Muscle layer of colon (tissue), 2 donors: ENCODE measurements around the gene PMEPA1.

Experiments used
- H3K27ac ChIP-seq: one replicate; pipeline ENCODE4 v1.7.0; 2013; ENCODE audit warnings: low read depth, mild to moderate bottlenecking, low read length, moderate library complexity
- H3K27me3 ChIP-seq, 2 donors: one replicate each; pipeline ENCODE4 v1.7.0; 2013; ENCODE audit warnings: low read length in 2 of 2, mild to moderate bottlenecking in 2 of 2; ENCODE audit not compliant: insufficient read depth in 2 of 2, control insufficient read depth in 1 of 2
- H3K36me3 ChIP-seq: one replicate; pipeline ENCODE4 v1.7.0; 2013; ENCODE audit warnings: mild to moderate bottlenecking, low read length; ENCODE audit not compliant: insufficient read depth
- H3K4me1 ChIP-seq: one replicate; pipeline ENCODE4 v1.7.0; 2013; ENCODE audit warnings: mild to moderate bottlenecking, low read length; ENCODE audit not compliant: insufficient read depth
- H3K4me3 ChIP-seq, 2 donors: one replicate each; pipeline ENCODE4 v1.7.0; 2013; ENCODE audit warnings: low read length in 2 of 2, low read depth in 1 of 2, mild to moderate bottlenecking in 1 of 2, moderate library complexity in 1 of 2
- H3K9ac ChIP-seq: one replicate; pipeline ENCODE4 v1.7.0; 2013; ENCODE audit warnings: low read length
- H3K9me3 ChIP-seq: one replicate; pipeline ENCODE4 v1.7.0; 2013; ENCODE audit warnings: mild to moderate bottlenecking, low read length
- donor health status: abdominal sarcoma.
- donor health status: Adenocarcinoma of cecum.

Gene PMEPA1

DNA sequence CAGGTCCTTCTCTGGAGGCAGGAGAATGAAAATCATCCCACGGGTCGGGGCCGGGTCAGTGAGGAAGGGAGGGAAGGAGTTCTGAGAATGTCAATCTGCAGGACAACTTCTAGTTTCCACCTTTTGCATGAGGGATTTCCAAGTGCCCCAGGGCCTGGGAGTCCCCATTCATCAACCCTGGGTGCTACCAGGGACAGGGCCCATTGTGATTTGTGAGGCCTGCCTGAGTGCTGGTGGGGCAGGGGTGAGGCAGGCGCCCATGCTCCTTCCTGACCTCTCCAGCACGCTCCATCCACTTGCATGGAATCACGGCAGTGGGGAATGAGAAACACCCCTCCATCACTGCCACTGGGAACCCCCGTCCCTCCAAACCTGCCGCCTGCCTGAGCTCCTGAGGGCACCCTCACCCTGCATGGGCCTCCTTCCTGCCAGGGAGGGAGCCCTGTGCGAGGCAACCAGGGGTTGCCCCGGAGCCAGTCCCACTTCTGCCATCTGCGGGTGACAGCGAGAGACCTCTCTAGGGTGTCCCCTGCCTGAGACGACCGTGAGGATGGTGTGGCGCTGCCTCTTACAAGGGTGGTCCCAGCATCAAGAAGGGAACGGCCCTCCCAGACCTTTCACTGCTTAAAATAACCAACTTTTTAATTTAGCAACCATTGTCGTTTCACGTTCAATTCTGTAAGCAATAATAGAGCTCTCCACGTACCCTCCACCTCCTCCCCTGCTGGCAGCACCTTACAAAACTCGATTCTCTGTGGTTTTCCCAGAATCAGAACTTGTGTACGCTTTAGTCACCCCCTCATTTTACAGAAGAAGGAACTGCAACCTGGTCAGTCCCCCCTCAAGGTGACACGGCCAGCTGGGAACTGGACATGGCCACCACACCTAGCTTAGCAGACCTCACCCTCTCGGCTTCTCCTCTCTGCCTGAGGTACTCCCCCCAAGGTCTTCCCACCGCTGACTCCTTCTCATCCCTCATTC, 28.6 kb downstream of the PMEPA1 start:
- H3K27me3 ChIP-seq = no peaks in the 10 kb centered on the region
- H3K9ac ChIP-seq = no peak overlapping the region
- H3K9me3 ChIP-seq = no peaks in the 10 kb centered on the region
- no peak overlapping the region for H3K27ac ChIP-seq
- no peak overlapping the region for H3K4me3 ChIP-seq
- H3K36me3 ChIP-seq = no peaks in the 10 kb centered on the region
- H3K4me1 ChIP-seq = peaks cover 31% of the 10 kb centered on the region

- Histone ChIP-seq H3K27ac (no peak overlapping the region), H3K27me3 (no peaks in the 10 kb centered on the region), H3K9ac (no peak overlapping the region), H3K9me3 (no peaks in the 10 kb centered on the region), H3K36me3 (no peaks in the 10 kb centered on the region), H3K4me1 (peaks cover 21% of the 10 kb centered on the region), H3K4me3 (no peak overlapping the region)
Observed at GRCh38 chr20:57680131-57680716, 29.6 kb downstream of the PMEPA1 start.

GRCh38 chr20:57679113-57679512, 30.7 kb downstream of the PMEPA1 start:
- H3K4me1 ChIP-seq = peaks cover 14% of the 10 kb centered on the region
- no peak overlapping the region for H3K27ac ChIP-seq

GRCh38 chr20:57678340-57678739, 31.5 kb downstream of the PMEPA1 start:
- no peak overlapping the region for H3K9ac ChIP-seq
- H3K4me1 ChIP-seq = peaks cover 12% of the 10 kb centered on the region
- no peaks in the 10 kb centered on the region for H3K36me3 ChIP-seq
- no peaks in the 10 kb centered on the region for H3K9me3 ChIP-seq
- H3K4me3 ChIP-seq = no peak overlapping the region
- no peaks in the 10 kb centered on the region for H3K27me3 ChIP-seq
- H3K27ac ChIP-seq = no peak overlapping the region

More at GRCh38 chr20:57679113-57679512, 30.7 kb downstream of the PMEPA1 start:
- Histone ChIP-seq H3K9ac (no peak overlapping the region), H3K9me3 (no peaks in the 10 kb centered on the region), H3K27me3 (no peaks in the 10 kb centered on the region), H3K4me3 (no peak overlapping the region), H3K36me3 (no peaks in the 10 kb centered on the region)

DNA sequence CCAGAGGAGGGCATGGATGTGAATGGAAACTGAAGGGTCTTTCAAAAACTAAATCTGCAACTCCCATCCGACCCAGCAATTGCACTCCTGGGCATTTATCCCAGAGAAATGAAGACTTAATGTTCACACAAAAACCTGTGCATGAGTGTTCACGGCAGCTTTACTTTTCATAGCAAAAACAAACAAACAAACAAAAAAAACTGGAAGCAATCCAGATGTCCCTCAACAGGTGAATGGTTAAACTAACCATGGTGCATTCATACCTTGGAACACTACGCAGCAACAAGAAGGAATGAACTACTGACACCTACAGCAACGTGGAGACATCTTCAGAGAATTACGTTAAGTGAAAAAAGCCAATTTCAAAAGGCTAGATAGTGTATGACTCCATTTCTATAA, 32.2 kb downstream of the PMEPA1 start:
- Histone ChIP-seq H3K4me3 (no peak overlapping the region), H3K27me3 (no peaks in the 10 kb centered on the region), H3K9ac (no peak overlapping the region), H3K4me1 (peaks cover 6% of the 10 kb centered on the region), H3K36me3 (no peaks in the 10 kb centered on the region), H3K27ac (no peak overlapping the region), H3K9me3 (no peaks in the 10 kb centered on the region)

DNA sequence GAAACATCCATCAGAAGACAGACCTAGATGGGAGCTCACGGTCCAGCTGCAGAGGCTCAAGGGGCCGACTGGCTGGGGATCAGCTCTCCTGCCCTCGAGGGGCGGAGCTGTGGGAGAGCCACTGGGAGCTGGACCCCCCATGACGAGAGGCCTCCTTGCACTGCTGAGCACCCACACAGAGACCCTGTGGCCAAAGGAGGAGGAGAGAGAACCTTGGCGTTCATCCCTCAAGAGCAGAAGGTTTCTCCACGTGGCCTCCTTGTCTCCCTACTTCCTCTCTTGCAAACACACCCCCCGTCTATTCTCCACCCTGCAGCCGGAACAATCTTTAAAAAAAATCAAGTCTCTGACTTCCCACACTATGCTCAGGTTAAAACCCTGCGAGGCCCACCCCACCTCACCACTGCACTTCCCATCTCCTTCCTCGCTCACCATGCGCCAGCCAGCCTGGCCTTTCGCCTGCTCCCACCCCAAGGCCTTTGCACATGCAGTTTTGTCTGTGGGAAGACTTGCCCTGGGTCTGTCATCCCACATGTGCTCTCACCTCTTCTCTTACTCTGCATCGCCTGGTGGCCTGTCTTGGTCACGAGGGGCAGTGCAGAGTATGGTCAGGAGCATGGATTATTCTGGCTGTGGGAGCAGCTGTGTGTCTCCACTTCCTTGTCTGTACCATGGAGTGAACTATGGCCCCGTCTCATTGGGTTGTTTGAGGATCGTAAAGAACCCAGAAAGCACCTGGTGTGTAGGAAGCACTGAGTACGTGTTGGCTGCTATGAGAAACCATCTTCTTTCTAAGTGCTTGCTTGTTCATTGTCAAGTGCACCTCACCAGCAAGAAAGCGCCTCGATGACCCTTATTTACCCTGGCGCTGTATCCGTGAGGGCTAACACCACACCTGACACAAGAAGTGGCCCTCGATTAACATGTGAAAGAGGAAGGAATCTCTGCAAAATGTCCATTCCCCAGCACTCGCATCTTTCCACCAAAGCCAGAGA, 32.9 kb downstream of the PMEPA1 start:
- Histone ChIP-seq H3K27ac (no peak overlapping the region), H3K4me1 (no peaks in the 10 kb centered on the region), H3K4me3 (no peak overlapping the region), H3K36me3 (no peaks in the 10 kb centered on the region), H3K9me3 (no peaks in the 10 kb centered on the region), H3K9ac (no peak overlapping the region), H3K27me3 (no peaks in the 10 kb centered on the region)

GRCh38 chr20:57675773-57676172, 34.0 kb downstream of the PMEPA1 start:
- H3K27ac ChIP-seq = no peak overlapping the region
- H3K27me3 ChIP-seq = no peaks in the 10 kb centered on the region
- no peaks in the 10 kb centered on the region for H3K4me1 ChIP-seq
- no peak overlapping the region for H3K9ac ChIP-seq
- H3K4me3 ChIP-seq = no peak overlapping the region
- no peaks in the 10 kb centered on the region for H3K36me3 ChIP-seq
- H3K9me3 ChIP-seq = no peaks in the 10 kb centered on the region

DNA sequence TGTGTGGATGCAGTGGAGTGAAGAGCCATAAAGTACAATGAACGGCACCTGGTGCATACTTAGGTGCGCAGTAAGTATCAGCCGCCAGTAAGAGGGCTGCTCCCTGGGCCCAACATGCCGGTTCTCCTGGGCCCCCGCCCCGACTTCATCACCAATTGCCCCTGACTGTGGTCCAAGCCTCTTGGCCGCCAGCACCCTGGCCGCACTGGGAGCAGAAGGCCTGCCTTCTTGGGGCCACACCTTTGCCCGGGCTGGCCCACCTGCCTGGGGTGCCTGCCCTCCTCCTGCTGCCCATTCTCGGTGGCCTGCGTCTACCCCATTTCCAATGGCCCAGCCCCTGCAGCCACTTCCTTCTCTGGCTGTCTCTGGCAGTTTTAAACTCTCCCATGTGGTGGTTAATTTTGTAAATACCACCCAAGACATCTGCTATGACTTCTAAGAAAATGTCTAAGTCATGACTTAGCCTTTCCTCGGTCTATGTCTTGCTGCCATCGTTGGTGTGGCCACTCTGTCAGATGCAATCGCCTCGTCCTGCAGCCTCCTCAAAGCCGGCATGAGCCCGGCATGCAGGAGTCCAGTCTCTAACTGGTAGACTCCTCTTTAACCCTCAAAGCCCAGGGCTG, 36.8 kb downstream of the PMEPA1 start:
- no peak overlapping the region for H3K4me3 ChIP-seq
- H3K9ac ChIP-seq = no peak overlapping the region
- H3K27ac ChIP-seq = no peak overlapping the region
- no peaks in the 10 kb centered on the region for H3K27me3 ChIP-seq
- no peaks in the 10 kb centered on the region for H3K36me3 ChIP-seq
- H3K9me3 ChIP-seq = no peaks in the 10 kb centered on the region
- no peaks in the 10 kb centered on the region for H3K4me1 ChIP-seq

DNA sequence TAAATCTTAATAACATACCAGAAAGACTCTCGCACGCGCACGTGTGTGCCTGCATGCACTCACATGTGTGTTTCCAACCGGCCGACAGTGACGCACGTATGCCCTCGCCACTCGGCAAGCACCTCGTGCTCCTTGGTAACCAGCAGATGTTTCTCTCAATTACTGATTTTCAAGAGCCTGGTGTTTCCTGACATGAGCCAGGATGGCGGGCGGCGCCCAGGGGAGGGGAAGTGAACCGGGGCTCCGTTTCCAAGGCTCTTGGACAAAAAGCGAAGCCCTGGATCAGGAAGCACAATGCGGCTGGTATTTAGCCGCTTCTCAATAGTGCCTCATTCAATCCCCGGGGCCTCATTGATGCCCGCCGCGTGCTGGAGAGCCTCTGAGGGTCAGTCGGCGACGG, 37.7 kb downstream of the PMEPA1 start:
- H3K36me3 ChIP-seq = no peaks in the 10 kb centered on the region
- H3K9me3 ChIP-seq = no peaks in the 10 kb centered on the region
- no peaks in the 10 kb centered on the region for H3K4me1 ChIP-seq
- no peak overlapping the region for H3K27ac ChIP-seq
- no peaks in the 10 kb centered on the region for H3K27me3 ChIP-seq
- no peak overlapping the region for H3K4me3 ChIP-seq
- no peak overlapping the region for H3K9ac ChIP-seq

- no peaks in the 10 kb centered on the region for H3K4me1 ChIP-seq
- H3K27me3 ChIP-seq = no peaks in the 10 kb centered on the region
- H3K9ac ChIP-seq = no peak overlapping the region
- H3K4me3 ChIP-seq = no peak overlapping the region
- H3K36me3 ChIP-seq = no peaks in the 10 kb centered on the region
- no peak overlapping the region for H3K27ac ChIP-seq
- H3K9me3 ChIP-seq = no peaks in the 10 kb centered on the region
Observed at GRCh38 chr20:57671662-57672061, 38.2 kb downstream of the PMEPA1 start.

- Histone ChIP-seq H3K9ac (no peak overlapping the region), H3K27me3 (no peaks in the 10 kb centered on the region), H3K9me3 (no peaks in the 10 kb centered on the region), H3K36me3 (no peaks in the 10 kb centered on the region), H3K4me3 (no peak overlapping the region), H3K4me1 (no peaks in the 10 kb centered on the region), H3K27ac (no peak overlapping the region)
Observed at GRCh38 chr20:57671072-57671391, 38.8 kb downstream of the PMEPA1 start.
